GM12878 (cell line): ENCODE data around the gene ACTR8. TPM values are rescaled to one million over a fixed set of nuclear protein-coding genes. Genes with fewer than 3 reads are reported as not detected.

Experiments
- BACH1 ChIP-seq: fragments of 450-650 bp; IDR thresholded peaks from 2 replicates; pipeline ENCODE4 v1.6.1; 2017; ENCODE audit warnings: mild to moderate bottlenecking, borderline replicate concordance
- BHLHE40 ChIP-seq, 2 experiments: fragments of 450-650 bp in 1 of 2; IDR thresholded peaks; 2 replicates each; pipeline ENCODE4 v1.6.1; 2011 to 2017; ENCODE audit warnings: low read depth in 2 of 2, borderline replicate concordance in 1 of 2, improper control_type of control experiment in 1 of 2, low read length in 1 of 2, mild to moderate bottlenecking in 1 of 2
- BMI1 ChIP-seq: fragments of 450-650 bp; IDR thresholded peaks from 2 replicates; pipeline ENCODE4 v1.6.1; 2016; ENCODE audit warnings: mild to moderate bottlenecking, moderate library complexity, borderline replicate concordance
- CHD4 ChIP-seq: fragments of 200-600 bp; sonication (generic); IDR thresholded peaks from 2 replicates; pipeline ENCODE4 v1.6.1; 2016; ENCODE audit warnings: mild to moderate bottlenecking
- EP300 ChIP-seq, 2 experiments: fragments of 150-350 bp in 1 of 2; IDR thresholded peaks; 2 replicates each; pipeline ENCODE4 v1.6.1; 2011 to 2012; ENCODE audit warnings: low read depth in 2 of 2, low read length in 2 of 2, borderline replicate concordance in 1 of 2, improper control_type of control experiment in 1 of 2, inconsistent platforms in 1 of 2; ENCODE audit not compliant: control insufficient read depth in 1 of 2
- FOS ChIP-seq: IDR thresholded peaks from 3 replicates; pipeline ENCODE4 v1.6.1; 2011; ENCODE audit warnings: borderline replicate concordance; ENCODE audit not compliant: insufficient read length; ENCODE audit errors: extremely low read depth
- GATAD2B ChIP-seq: fragments of 450-650 bp; conservative IDR thresholded peaks from 2 replicates; pipeline ENCODE4 v1.6.1; 2017; ENCODE audit warnings: low read depth, mild to moderate bottlenecking, moderate library complexity
- IKZF1 ChIP-seq: fragments of 450-650 bp; conservative IDR thresholded peaks from 2 replicates; pipeline ENCODE4 v1.6.1; 2017; ENCODE audit warnings: antibody characterized with exemption, mild to moderate bottlenecking
- NBN ChIP-seq: fragments of 450-650 bp; IDR thresholded peaks from 2 replicates; pipeline ENCODE4 v1.6.1; 2016
- RBBP5 ChIP-seq: fragments of 200-600 bp; sonication (generic); conservative IDR thresholded peaks from 2 replicates; pipeline ENCODE4 v1.6.1; 2016
- SMAD5 ChIP-seq: IDR thresholded peaks from 2 replicates; pipeline ENCODE4 v1.6.1; 2016; ENCODE audit warnings: antibody characterized with exemption, low read depth
- SP1 ChIP-seq: IDR thresholded peaks from one replicate; pipeline ENCODE4 v1.6.1; 2011; ENCODE audit warnings: low read depth, low read length
- SREBF2 ChIP-seq: IDR thresholded peaks from 2 replicates; pipeline ENCODE4 v1.6.1; 2012; ENCODE audit warnings: mild to moderate bottlenecking, low read length
- TCF7 ChIP-seq: IDR thresholded peaks from 2 replicates; pipeline ENCODE4 v1.6.1; 2014; ENCODE audit warnings: antibody characterized with exemption, borderline replicate concordance
- YBX1 ChIP-seq: fragments of 450-650 bp; IDR thresholded peaks from 2 replicates; pipeline ENCODE4 v1.6.1; 2016; ENCODE audit warnings: antibody characterized with exemption
- ZZZ3 ChIP-seq: IDR thresholded peaks from 2 replicates; pipeline ENCODE4 v1.6.1; 2011; ENCODE audit warnings: low read depth; ENCODE audit not compliant: control insufficient read depth, insufficient read length
- polyA plus RNA-seq, 11 experiments: library from polyadenylated mRNA; depleted of rRNA in 4 of 11; unstranded in 6 of 11; stranded (reverse) in 5 of 11; fragments of >200 nt; fragmentation: Nextera tagmentation in 4 of 11; fragmentation: Illumina TruSeq in 1 of 11; extraction: Ambion mirVana in 4 of 11; extraction: Trizol in 1 of 11; gene quantifications; 1 replicate in 1 of 11; 2 replicates in 10 of 11; pipeline versions ENCODE4 v1.2.1 to v1.2.3, GENCODE V29; 2011 to 2016; ENCODE audit warnings: inconsistent platforms in 2 of 11, missing spikeins in 2 of 11, low read depth in 1 of 11
- total RNA-seq, 4 experiments: library from RNA; depleted of rRNA in 3 of 4; stranded (reverse); fragments of >200 nt in 3 of 4; fragmentation: Illumina TruSeq in 1 of 4; extraction: Trizol in 1 of 4; gene quantifications; 2 replicates each; pipeline versions ENCODE4 v1.2.1 to v1.2.3, GENCODE V29; 2013 to 2021
- TF ChIP-seq, protein P1 (sequence below), 3 experiments: IDR thresholded peaks in 2 of 3; conservative IDR thresholded peaks in 1 of 3; 2 replicates each; pipeline ENCODE4 v1.5.1; 2011; ENCODE audit warnings: low read depth in 3 of 3, low read length in 3 of 3, mild to moderate bottlenecking in 3 of 3, control low read depth in 2 of 3, moderate library complexity in 2 of 3, inconsistent platforms in 1 of 3, mixed read lengths in 1 of 3; ENCODE audit not compliant: control insufficient read depth in 2 of 3, insufficient read depth in 1 of 3; ENCODE audit errors: extremely low read depth in 1 of 3
- TF ChIP-seq, protein P2 (sequence below): IDR thresholded peaks from 2 replicates; pipeline ENCODE4 v1.6.1; 2011; ENCODE audit warnings: mild to moderate bottlenecking, low read depth, low read length, moderate library complexity; ENCODE audit not compliant: insufficient replicate concordance
- TF ChIP-seq, protein P3 (sequence below): IDR thresholded peaks from 2 replicates; pipeline ENCODE4 v1.6.1; 2011; ENCODE audit warnings: borderline replicate concordance, low read depth, mild to moderate bottlenecking, moderate library complexity, low read length; ENCODE audit not compliant: insufficient read depth, poor library complexity, severe bottlenecking
- TF ChIP-seq, protein P4 (sequence below): fragments of 450-650 bp; IDR thresholded peaks from 2 replicates; pipeline ENCODE4 v1.6.1; 2018; ENCODE audit warnings: borderline replicate concordance, mild to moderate bottlenecking; ENCODE audit not compliant: partially characterized antibody
- TF ChIP-seq, protein P5 (sequence below): fragments of 450-650 bp; IDR thresholded peaks from 2 replicates; pipeline ENCODE4 v1.6.1; 2017; ENCODE audit warnings: low read depth, mild to moderate bottlenecking, moderate library complexity

ACTR8 gene
- total and polyA plus RNA-seq, 10 of the 15 experiments (the other 5 are each of a cell fraction or from before 2014, with no cell fraction given) = 5.3 to 35.7 (median 26.4) TPM

DNA sequence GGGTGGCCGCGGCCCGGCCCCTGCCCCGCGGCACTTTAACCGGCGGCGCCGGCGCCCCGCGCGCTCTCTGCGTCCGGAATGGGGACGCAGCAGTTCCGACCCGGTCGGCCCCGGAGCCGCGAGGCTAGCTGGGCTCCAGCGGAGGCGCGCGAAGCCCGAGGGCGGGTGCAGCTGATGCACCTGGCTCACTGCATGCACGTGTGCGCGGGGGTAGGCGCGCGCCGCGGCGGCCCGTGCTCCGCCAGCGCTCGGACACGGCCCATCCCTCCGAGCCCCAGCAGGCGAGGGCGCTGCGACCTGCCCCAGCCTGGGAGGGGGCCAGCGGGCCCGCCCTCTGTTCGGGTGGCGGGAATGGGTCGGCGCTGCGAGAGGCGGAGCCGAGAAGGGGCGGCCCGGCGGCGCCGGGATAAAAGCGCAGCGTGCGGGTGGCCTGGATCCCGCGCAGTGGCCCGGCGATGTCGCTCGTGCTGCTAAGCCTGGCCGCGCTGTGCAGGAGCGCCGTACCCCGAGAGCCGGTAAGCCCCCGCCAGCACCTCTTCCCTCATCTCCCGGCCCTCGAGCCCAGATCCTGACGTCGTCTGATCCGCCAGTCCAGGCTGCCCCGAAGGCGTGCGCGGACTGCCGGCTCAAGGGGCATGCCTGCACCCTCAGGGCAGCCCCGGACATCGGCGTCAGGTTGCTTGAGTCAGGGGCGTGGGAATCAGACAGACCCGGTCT, 35.7 kb downstream of the ACTR8 start, which contains the start of the genes CHDH and IL17RB (continued):
- TF ChIP-seq BMI1 (no peak), SREBF2 (no peak), BACH1 (peak; percentile 85), EP300 (IDR thresholded peaks at IDR 0.05; ENCODE audit: borderline replicate concordance in 1 of 2, control insufficient read depth in 1 of 2, low read depth in 2 of 2, low read length in 2 of 2) (no peak), TCF7 (no peak), SMAD5 (no peak), YBX1 (no peak), SP1 (no peak), IKZF1 (peak; percentile 67), CHD4 (no peak), ZZZ3 (no peak), FOS (no peak), BHLHE40 (IDR thresholded peaks at IDR 0.05; ENCODE audit: borderline replicate concordance in 1 of 2, low read depth in 2 of 2, low read length in 1 of 2) (peak; percentile 95 to 100), RBBP5 (no peak), GATAD2B (no peak; the same call in 1 of the 2 replicates), NBN (no peak)
- TF ChIP-seq, protein P1, sequence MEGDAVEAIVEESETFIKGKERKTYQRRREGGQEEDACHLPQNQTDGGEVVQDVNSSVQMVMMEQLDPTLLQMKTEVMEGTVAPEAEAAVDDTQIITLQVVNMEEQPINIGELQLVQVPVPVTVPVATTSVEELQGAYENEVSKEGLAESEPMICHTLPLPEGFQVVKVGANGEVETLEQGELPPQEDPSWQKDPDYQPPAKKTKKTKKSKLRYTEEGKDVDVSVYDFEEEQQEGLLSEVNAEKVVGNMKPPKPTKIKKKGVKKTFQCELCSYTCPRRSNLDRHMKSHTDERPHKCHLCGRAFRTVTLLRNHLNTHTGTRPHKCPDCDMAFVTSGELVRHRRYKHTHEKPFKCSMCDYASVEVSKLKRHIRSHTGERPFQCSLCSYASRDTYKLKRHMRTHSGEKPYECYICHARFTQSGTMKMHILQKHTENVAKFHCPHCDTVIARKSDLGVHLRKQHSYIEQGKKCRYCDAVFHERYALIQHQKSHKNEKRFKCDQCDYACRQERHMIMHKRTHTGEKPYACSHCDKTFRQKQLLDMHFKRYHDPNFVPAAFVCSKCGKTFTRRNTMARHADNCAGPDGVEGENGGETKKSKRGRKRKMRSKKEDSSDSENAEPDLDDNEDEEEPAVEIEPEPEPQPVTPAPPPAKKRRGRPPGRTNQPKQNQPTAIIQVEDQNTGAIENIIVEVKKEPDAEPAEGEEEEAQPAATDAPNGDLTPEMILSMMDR (IDR thresholded peaks at IDR 0.05 in 2 of 3, conservative IDR thresholded peaks at IDR 0.05 in 1 of 3; ENCODE audit: control insufficient read depth in 2 of 3, extremely low read depth in 1 of 3, insufficient read depth in 1 of 3, low read depth in 3 of 3, low read length in 3 of 3) = peak in 2 of 3 experiments; percentile 1 to 32; a peak in 2 of 6 replicates
- TF ChIP-seq, protein P2, sequence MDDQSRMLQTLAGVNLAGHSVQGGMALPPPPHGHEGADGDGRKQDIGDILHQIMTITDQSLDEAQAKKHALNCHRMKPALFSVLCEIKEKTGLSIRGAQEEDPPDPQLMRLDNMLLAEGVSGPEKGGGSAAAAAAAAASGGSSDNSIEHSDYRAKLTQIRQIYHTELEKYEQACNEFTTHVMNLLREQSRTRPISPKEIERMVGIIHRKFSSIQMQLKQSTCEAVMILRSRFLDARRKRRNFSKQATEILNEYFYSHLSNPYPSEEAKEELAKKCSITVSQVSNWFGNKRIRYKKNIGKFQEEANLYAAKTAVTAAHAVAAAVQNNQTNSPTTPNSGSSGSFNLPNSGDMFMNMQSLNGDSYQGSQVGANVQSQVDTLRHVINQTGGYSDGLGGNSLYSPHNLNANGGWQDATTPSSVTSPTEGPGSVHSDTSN = no peak
- TF ChIP-seq, protein P3, sequence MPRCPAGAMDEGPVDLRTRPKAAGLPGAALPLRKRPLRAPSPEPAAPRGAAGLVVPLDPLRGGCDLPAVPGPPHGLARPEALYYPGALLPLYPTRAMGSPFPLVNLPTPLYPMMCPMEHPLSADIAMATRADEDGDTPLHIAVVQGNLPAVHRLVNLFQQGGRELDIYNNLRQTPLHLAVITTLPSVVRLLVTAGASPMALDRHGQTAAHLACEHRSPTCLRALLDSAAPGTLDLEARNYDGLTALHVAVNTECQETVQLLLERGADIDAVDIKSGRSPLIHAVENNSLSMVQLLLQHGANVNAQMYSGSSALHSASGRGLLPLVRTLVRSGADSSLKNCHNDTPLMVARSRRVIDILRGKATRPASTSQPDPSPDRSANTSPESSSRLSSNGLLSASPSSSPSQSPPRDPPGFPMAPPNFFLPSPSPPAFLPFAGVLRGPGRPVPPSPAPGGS = no peak
- TF ChIP-seq, protein P4, sequence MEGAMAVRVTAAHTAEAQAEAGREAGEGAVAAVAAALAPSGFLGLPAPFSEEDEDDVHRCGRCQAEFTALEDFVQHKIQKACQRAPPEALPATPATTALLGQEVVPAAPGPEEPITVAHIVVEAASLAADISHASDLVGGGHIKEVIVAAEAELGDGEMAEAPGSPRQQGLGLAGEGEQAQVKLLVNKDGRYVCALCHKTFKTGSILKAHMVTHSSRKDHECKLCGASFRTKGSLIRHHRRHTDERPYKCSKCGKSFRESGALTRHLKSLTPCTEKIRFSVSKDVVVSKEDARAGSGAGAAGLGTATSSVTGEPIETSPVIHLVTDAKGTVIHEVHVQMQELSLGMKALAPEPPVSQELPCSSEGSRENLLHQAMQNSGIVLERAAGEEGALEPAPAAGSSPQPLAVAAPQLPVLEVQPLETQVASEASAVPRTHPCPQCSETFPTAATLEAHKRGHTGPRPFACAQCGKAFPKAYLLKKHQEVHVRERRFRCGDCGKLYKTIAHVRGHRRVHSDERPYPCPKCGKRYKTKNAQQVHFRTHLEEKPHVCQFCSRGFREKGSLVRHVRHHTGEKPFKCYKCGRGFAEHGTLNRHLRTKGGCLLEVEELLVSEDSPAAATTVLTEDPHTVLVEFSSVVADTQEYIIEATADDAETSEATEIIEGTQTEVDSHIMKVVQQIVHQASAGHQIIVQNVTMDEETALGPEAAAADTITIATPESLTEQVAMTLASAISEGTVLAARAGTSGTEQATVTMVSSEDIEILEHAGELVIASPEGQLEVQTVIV = no peak
- TF ChIP-seq, protein P5, sequence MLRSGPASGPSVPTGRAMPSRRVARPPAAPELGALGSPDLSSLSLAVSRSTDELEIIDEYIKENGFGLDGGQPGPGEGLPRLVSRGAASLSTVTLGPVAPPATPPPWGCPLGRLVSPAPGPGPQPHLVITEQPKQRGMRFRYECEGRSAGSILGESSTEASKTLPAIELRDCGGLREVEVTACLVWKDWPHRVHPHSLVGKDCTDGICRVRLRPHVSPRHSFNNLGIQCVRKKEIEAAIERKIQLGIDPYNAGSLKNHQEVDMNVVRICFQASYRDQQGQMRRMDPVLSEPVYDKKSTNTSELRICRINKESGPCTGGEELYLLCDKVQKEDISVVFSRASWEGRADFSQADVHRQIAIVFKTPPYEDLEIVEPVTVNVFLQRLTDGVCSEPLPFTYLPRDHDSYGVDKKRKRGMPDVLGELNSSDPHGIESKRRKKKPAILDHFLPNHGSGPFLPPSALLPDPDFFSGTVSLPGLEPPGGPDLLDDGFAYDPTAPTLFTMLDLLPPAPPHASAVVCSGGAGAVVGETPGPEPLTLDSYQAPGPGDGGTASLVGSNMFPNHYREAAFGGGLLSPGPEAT = no peak
